Vagina (tissue), 2 donors: ENCODE results near the gene CAMSAP2. TPM values are rescaled to one million over a fixed set of nuclear protein-coding genes. Genes with fewer than 3 reads are reported as not detected.
"Not testable (repeated sequence)": the region's sequence is repeated elsewhere in the genome, so short reads cannot be mapped to it uniquely, and the experiment has no call there.

Source experiments
- DNase-seq, 2 donors: peaks; one replicate each; pipeline ENCODE4 v3.0.0-alpha.2; 2017; ENCODE audit errors: extremely low spot score in 2 of 2
- H3K27ac ChIP-seq: fragments of 200-600 bp; sonication (generic); one replicate; pipeline ENCODE4 v1.5.1; 2019
- H3K27me3 ChIP-seq: fragments of 200-600 bp; sonication (generic); one replicate; pipeline ENCODE4 v1.5.1; 2019
- H3K36me3 ChIP-seq, 2 donors: fragments of 200-600 bp; sonication (generic); one replicate each; pipeline ENCODE4 v1.5.1; 2017 to 2019
- H3K4me1 ChIP-seq: fragments of 200-600 bp; sonication (generic); one replicate; pipeline ENCODE4 v1.5.1; 2019
- H3K4me3 ChIP-seq, 2 donors: fragments of 200-600 bp; sonication (generic); 1 replicate in 1 of 2; 2 replicates in 1 of 2; pipeline ENCODE4 v1.5.1; 2016 to 2019
- H3K9me3 ChIP-seq: fragments of 200-600 bp; sonication (generic); one replicate; pipeline ENCODE4 v1.5.1; 2019
- POLR2A ChIP-seq, 2 donors: fragments of 450-650 bp; IDR thresholded peaks; one replicate each; pipeline ENCODE4 v1.6.1; 2017; ENCODE audit warnings: antibody characterized with exemption in 2 of 2, mild to moderate bottlenecking in 2 of 2, moderate library complexity in 2 of 2
- POLR2AphosphoS5 ChIP-seq, 2 donors: sonication (generic); formaldehyde crosslinking; IDR thresholded peaks; one replicate each; pipeline ENCODE4 v1.9.0; 2017; ENCODE audit warnings: antibody characterized with exemption in 2 of 2, mild to moderate bottlenecking in 2 of 2, low read depth in 1 of 2; ENCODE audit not compliant: insufficient read depth in 1 of 2
- intact Hi-C: fragments of 100-400 bp; cut with DNase I; formaldehyde crosslinking; loops from one replicate; pipeline ENCODE4 v1.15.1; 2023
- total RNA-seq: library from RNA; depleted of rRNA; stranded (reverse); fragments of >200 nt; gene quantifications from one replicate; pipeline ENCODE4 v1.2.3, GENCODE V29; 2016
- TF ChIP-seq, protein P1 (sequence below), 3 experiments: fragments of 450-650 bp in 2 of 3; fragments of 200-600 bp in 1 of 3; sonication (generic) in 1 of 3; IDR thresholded peaks; one replicate each; pipeline ENCODE4 v1.5.1; 2017 to 2019; ENCODE audit warnings: antibody characterized with exemption in 3 of 3, mild to moderate bottlenecking in 2 of 3, moderate library complexity in 2 of 3

CAMSAP2 gene
- total RNA-seq, 1 donor from 2014 or later = 30.0 TPM

DNA sequence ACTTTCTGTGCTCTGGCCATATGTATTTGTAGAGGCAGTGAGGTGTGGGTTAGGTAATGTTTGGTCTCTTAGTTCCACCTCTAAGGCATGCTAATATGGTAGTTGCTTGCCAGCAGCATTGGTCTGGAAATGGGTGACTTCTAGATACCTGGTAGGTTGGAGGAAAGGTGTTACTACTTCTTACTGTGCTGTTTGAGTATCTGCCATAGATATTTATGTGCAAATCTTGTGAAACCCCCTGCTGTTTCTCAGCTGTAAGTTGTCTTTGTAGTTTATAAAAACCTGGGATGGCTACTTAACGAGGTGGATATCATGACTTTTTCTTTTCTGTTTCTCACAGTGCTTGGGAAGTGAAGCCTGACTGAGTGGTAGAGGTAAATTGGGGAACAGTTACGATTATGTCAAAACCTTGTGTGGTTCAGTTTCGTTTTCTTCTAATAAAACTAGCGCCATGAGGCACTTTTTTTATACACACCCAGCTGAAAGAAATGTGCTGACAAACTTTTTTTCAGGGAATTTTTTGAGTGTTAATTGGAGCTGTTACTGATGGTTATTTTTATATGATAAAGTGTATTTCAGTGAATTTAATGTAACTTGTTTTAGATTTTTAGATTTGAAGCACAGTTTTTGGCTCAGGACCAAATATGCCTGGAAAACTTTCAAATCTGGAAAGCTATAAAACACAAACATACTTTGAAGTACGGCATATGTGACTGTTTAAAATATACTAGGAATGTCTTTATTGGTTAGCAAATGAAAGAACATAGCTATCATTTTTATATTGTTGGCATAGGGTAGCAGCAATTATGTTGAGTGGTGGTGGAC lies 42.1 kb downstream of the CAMSAP2 start:
- no peak for DNase-seq
- no peaks in the 10 kb centered on the region for H3K27me3 ChIP-seq
- H3K4me3 ChIP-seq = no peak overlapping the region
- H3K4me1 ChIP-seq = peaks cover 28% of the 10 kb centered on the region
- TF ChIP-seq POLR2A (IDR thresholded peaks at IDR 0.05) (no peak), POLR2AphosphoS5 (IDR thresholded peaks at IDR 0.05; ENCODE audit: insufficient read depth in 1 of 2, low read depth in 1 of 2) (no peak)
- TF ChIP-seq, protein P1, sequence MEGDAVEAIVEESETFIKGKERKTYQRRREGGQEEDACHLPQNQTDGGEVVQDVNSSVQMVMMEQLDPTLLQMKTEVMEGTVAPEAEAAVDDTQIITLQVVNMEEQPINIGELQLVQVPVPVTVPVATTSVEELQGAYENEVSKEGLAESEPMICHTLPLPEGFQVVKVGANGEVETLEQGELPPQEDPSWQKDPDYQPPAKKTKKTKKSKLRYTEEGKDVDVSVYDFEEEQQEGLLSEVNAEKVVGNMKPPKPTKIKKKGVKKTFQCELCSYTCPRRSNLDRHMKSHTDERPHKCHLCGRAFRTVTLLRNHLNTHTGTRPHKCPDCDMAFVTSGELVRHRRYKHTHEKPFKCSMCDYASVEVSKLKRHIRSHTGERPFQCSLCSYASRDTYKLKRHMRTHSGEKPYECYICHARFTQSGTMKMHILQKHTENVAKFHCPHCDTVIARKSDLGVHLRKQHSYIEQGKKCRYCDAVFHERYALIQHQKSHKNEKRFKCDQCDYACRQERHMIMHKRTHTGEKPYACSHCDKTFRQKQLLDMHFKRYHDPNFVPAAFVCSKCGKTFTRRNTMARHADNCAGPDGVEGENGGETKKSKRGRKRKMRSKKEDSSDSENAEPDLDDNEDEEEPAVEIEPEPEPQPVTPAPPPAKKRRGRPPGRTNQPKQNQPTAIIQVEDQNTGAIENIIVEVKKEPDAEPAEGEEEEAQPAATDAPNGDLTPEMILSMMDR (IDR thresholded peaks at IDR 0.05) = no peak
- intact Hi-C loops = no loop called here
- peak overlapping the region; percentile 10 for H3K27ac ChIP-seq
- peaks cover 0 to 7% of the 10 kb centered on the region in 2 donors for H3K36me3 ChIP-seq
- no peaks in the 10 kb centered on the region for H3K9me3 ChIP-seq

DNA sequence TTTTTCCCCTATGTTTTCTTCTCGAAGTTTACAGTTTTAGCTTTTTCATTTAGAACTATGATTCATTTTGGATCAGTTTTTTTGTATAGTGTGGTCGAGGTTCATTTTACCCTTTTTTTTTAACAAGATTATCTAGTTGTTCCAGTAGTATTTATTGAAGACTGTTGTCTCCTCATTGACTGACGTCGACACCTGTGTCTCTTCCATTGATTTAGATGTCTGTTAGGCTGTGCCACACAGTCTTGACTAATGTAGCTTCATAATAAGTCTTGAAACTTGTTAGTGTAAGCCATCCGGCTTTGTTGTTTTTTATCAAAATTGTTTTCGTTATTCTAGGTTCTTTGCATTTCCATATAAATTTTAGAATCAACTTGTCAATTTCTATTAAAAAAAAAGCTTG lies 45.2 kb downstream of the CAMSAP2 start:
- H3K4me3 ChIP-seq = no peak overlapping the region
- DNase-seq = no peak
- H3K27me3 ChIP-seq = no peaks in the 10 kb centered on the region
- TF ChIP-seq, protein P1 (IDR thresholded peaks at IDR 0.05) = no peak
- no peak for TF ChIP-seq POLR2A (IDR thresholded peaks at IDR 0.05)
- no peak for TF ChIP-seq POLR2AphosphoS5 (IDR thresholded peaks at IDR 0.05; ENCODE audit: insufficient read depth in 1 of 2, low read depth in 1 of 2)
- intact Hi-C loops = no loop called here
- no peak overlapping the region for H3K27ac ChIP-seq
- peaks cover 0 to 7% of the 10 kb centered on the region in 2 donors for H3K36me3 ChIP-seq
- peaks cover 21% of the 10 kb centered on the region for H3K4me1 ChIP-seq
- no peaks in the 10 kb centered on the region for H3K9me3 ChIP-seq

DNA sequence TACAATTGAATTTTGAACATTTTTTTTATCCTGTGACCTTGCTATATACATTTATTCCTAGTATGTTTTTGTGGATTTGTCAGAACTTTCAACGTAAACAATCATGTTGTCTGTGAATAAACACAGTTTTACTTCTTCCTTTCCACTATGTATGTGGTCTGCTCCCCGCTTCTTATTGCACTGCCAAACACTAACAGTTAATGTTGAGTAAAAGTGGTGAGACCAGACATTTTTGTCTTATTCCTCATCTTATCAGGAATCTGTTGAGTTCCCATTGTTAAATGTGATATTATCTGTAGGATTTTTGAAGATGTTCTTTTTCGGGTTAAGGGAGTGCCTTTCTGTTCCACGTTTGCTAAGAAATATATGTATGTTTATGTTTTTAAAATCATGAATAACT lies 45.9 kb downstream of the CAMSAP2 start:
- peaks cover 21% of the 10 kb centered on the region for H3K4me1 ChIP-seq
- H3K9me3 ChIP-seq = no peaks in the 10 kb centered on the region
- peaks cover 0 to 7% of the 10 kb centered on the region in 2 donors for H3K36me3 ChIP-seq
- no peak overlapping the region for H3K4me3 ChIP-seq
- H3K27me3 ChIP-seq = no peaks in the 10 kb centered on the region
- TF ChIP-seq, protein P1 (IDR thresholded peaks at IDR 0.05) = no peak
- TF ChIP-seq POLR2A (IDR thresholded peaks at IDR 0.05) (no peak), POLR2AphosphoS5 (IDR thresholded peaks at IDR 0.05; ENCODE audit: insufficient read depth in 1 of 2, low read depth in 1 of 2) (no peak)
- intact Hi-C loops = no loop called here
- no peak overlapping the region for H3K27ac ChIP-seq
- DNase-seq = no peak

DNA sequence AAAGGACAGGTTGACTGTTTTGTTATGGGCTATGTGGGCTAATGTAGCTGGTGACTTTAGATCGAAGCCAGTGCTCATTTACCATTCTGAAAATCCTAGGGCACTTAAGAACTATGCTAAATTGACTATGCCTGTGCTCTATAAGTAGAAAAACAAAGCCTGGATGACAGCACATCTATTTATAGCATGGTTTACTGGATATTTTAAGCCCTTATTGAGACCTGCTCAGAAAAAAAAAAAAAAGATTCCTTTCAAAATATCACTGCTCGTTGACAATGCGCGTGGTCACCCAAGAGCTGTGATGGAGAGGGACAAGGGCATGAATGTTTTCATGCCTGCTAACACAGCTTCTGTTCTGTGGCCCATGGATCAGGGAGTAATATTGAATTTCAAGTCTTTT lies 48.1 kb downstream of the CAMSAP2 start:
- Histone ChIP-seq H3K4me3 (no peak overlapping the region), H3K27me3 (no peaks in the 10 kb centered on the region), H3K27ac (no peak overlapping the region), H3K4me1 (peaks cover 2% of the 10 kb centered on the region), H3K9me3 (no peaks in the 10 kb centered on the region), H3K36me3 (peaks cover 0 to 7% of the 10 kb centered on the region in 2 donors)
- intact Hi-C loops = no loop called here
- DNase-seq = no peak
- no peak for TF ChIP-seq POLR2A (IDR thresholded peaks at IDR 0.05)
- no peak for TF ChIP-seq POLR2AphosphoS5 (IDR thresholded peaks at IDR 0.05; ENCODE audit: insufficient read depth in 1 of 2, low read depth in 1 of 2)
- TF ChIP-seq, protein P1 (IDR thresholded peaks at IDR 0.05) = no peak

DNA sequence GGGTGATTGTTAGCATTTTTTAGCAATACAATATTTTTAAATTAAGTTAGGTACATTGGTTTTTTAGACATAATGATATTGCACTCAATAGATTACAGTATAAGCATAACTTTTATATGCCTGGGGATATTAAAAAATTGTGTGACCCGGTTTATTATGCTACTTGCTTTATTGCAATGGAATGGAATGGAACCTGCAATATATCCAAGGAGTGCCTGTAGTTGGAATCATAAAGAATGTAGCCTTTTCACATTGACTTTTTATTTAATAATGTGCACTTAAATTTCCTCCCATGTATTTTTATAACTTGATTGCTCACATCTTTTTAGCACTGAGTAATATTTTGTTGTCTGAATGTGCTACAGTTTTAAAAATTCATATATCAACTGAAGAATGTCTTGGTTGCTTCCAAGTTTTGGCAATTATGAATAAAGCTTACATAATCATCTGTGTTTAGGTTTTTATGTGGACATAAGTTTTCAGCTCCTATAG lies 49.2 kb downstream of the CAMSAP2 start:
- no peaks in the 10 kb centered on the region for H3K27me3 ChIP-seq

DNA sequence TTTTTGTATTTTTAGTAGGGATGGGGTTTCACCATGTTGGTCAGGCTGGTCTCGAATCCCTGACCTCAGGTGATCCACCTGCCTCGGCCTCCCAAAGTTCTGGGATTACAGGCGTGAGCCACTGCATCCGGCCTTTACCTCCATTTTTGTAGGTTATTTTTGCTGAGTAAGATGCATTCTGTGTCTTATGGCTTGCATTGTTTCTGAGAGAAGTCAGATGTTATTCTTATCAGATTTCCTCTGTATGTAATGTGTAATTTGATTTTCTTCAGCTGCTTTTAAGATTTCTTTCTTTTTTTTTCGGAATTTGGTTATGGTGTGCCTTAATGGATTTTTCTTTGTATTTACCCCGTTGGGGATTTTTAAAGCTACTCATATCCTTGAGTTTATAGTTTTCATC lies 52.3 kb downstream of the CAMSAP2 start:
- intact Hi-C loops, H3K27ac ChIP-seq, DNase-seq, H3K4me3 ChIP-seq, H3K27me3 ChIP-seq, H3K9me3 ChIP-seq, H3K36me3 ChIP-seq: not testable (repeated sequence)
- peaks cover 16% of the 10 kb centered on the region for H3K4me1 ChIP-seq

More for the DNA sequence above, 49.2 kb downstream of the CAMSAP2 start:
- no peak for TF ChIP-seq POLR2A (IDR thresholded peaks at IDR 0.05)
- no peak for TF ChIP-seq POLR2AphosphoS5 (IDR thresholded peaks at IDR 0.05; ENCODE audit: insufficient read depth in 1 of 2, low read depth in 1 of 2)
- TF ChIP-seq, protein P1 (IDR thresholded peaks at IDR 0.05) = no peak
- no peak for DNase-seq
- Histone ChIP-seq H3K4me1 (no peaks in the 10 kb centered on the region), H3K27ac (no peak overlapping the region), H3K36me3 (peaks cover 0 to 4% of the 10 kb centered on the region in 2 donors), H3K9me3 (no peaks in the 10 kb centered on the region), H3K4me3 (no peak overlapping the region)
- intact Hi-C loops = loop anchor here (2.0 kb wide), 1 partner anchor 113 kb away; no protein-coding TSS in a partner anchor
